Measurements from ENCODE around the gene ATP8B3.
A peak's percentile ranks its signal among the peaks of the same experiment; 100 is the strongest.
"Not testable (repeated sequence)": the region's sequence is repeated elsewhere in the genome, so short reads cannot be mapped to it uniquely, and the experiment has no call there.

The ATP8B3 gene

GRCh38 chr19:1814391-1814790 is 2.3 kb upstream of the ATP8B3 start:
- no peak for DNase-seq

- no peak for DNase-seq
Measured at GRCh38 chr19:1813192-1814182, 1.4 kb upstream of the ATP8B3 start.

- peak; percentile 84 to 94 for DNase-seq
Measured at GRCh38 chr19:1812426-1813191, 533 bp upstream of the ATP8B3 start.

GRCh38 chr19:1811472-1811894 is 593 bp downstream of the ATP8B3 start:
- peak in 1 of 2 experiments; percentile 29 for DNase-seq

GRCh38 chr19:1810439-1811160 is 1.5 kb downstream of the ATP8B3 start:
- DNase-seq, result no peak

GRCh38 chr19:1809678-1810077 is 2.4 kb downstream of the ATP8B3 start:
- DNase-seq, result no peak

- DNase-seq, result no peak
Measured at GRCh38 chr19:1808395-1808731, 3.7 kb downstream of the ATP8B3 start.

GRCh38 chr19:1807695-1808394 is 4.2 kb downstream of the ATP8B3 start:
- DNase-seq, result no peak

- no peak for DNase-seq
Measured at GRCh38 chr19:1807030-1807694, 4.9 kb downstream of the ATP8B3 start.

GRCh38 chr19:1806184-1807029 is 5.7 kb downstream of the ATP8B3 start:
- no peak for DNase-seq

GRCh38 chr19:1805401-1806183 is 6.5 kb downstream of the ATP8B3 start:
- DNase-seq, result no peak

- no peak for DNase-seq
Measured at GRCh38 chr19:1804858-1805257, 7.2 kb downstream of the ATP8B3 start.

GRCh38 chr19:1799695-1800342 is 12.3 kb downstream of the ATP8B3 start:
- DNase-seq, result peak; percentile 85 to 94

- not testable (repeated sequence) for DNase-seq
Measured at GRCh38 chr19:1797313-1797712, 14.8 kb downstream of the ATP8B3 start.

- peak in 1 of 2 experiments; percentile 64 for DNase-seq
Measured at GRCh38 chr19:1796395-1797142, 15.5 kb downstream of the ATP8B3 start.

GRCh38 chr19:1794424-1795172 is 17.5 kb downstream of the ATP8B3 start:
- DNase-seq, result peak in 1 of 2 experiments; percentile 25

GRCh38 chr19:1791879-1792278 is 20.2 kb downstream of the ATP8B3 start:
- no peak for DNase-seq

Data from NCI-H524 (cell line).